Measurements from ENCODE around the gene TBCK.
"Not testable (repeated sequence)": the region's sequence is repeated elsewhere in the genome, so short reads cannot be mapped to it uniquely, and the experiment has no call there.

TBCK gene

DNA sequence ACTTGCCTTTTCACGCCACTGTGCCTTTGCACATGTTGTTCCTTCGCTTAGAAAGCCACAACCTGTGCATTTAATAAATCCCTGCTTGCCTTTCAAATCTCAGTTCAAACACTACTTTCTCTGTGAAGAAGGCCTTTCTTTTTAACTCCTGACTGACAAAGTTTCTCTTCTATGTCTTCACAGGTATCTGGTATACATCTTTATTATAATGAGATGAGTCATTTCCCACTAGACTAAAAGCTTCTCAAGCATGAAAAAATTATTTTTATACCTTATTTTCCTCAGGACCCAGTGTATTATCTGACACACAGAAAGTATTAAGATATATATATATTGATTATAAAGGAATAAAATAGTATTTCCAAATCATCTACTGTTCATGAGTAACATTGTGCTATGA lies 189.9 kb downstream of the TBCK start:
- Histone ChIP-seq H3K4me1 (no peaks in the 10 kb centered on the region), H3K4me3 (no peak overlapping the region), H3K27me3 (no peaks in the 10 kb centered on the region), H3K9me3 (no peaks in the 10 kb centered on the region), H3K36me3 (peaks cover 0 to 3% (median 3%) of the 10 kb centered on the region in 3 donors), H3K27ac (no peak overlapping the region)
- no peak for DNase-seq
- intact Hi-C loops (cut with DNase I; ENCODE audit: low total_unique reads), result no loop called here
- TF ChIP-seq CTCF (IDR thresholded peaks at IDR 0.05), result no peak

GRCh38 chr4:106119949-106120555 lies 196.0 kb downstream of the TBCK start:
- H3K4me3 ChIP-seq; H3K4me1 ChIP-seq; intact Hi-C loops (cut with DNase I; ENCODE audit: low total_unique reads); DNase-seq; H3K9me3 ChIP-seq; H3K27ac ChIP-seq; H3K27me3 ChIP-seq: not testable (repeated sequence)
- H3K36me3 ChIP-seq, result peaks cover 14 to 17% (median 14%) of the 10 kb centered on the region in 3 donors

GRCh38 chr4:106116025-106116424 lies 200.0 kb downstream of the TBCK start:
- TF ChIP-seq CTCF (IDR thresholded peaks at IDR 0.05), result no peak
- H3K4me3 ChIP-seq, result no peak overlapping the region
- no peaks in the 10 kb centered on the region for H3K4me1 ChIP-seq
- H3K27ac ChIP-seq, result no peak overlapping the region
- H3K36me3 ChIP-seq, result peaks cover 51 to 55% (median 53%) of the 10 kb centered on the region in 3 donors
- no peak for DNase-seq
- intact Hi-C loops (cut with DNase I; ENCODE audit: low total_unique reads), result no loop called here
- H3K9me3 ChIP-seq, result peaks cover 0 to 17% (median 10%) of the 10 kb centered on the region in 3 donors
- no peaks in the 10 kb centered on the region for H3K27me3 ChIP-seq

- peaks cover 0 to 32% (median 10%) of the 10 kb centered on the region in 3 donors for H3K9me3 ChIP-seq
Observed at GRCh38 chr4:106114270-106114669, 201.7 kb downstream of the TBCK start.

GRCh38 chr4:106111778-106112469 lies 204.1 kb downstream of the TBCK start:
- DNase-seq; intact Hi-C loops (cut with DNase I; ENCODE audit: low total_unique reads); H3K27me3 ChIP-seq; H3K4me1 ChIP-seq; H3K4me3 ChIP-seq; H3K27ac ChIP-seq: not testable (repeated sequence)
- Histone ChIP-seq H3K36me3 (peaks cover 74 to 85% (median 83%) of the 10 kb centered on the region in 3 donors), H3K9me3 (peaks cover 0 to 32% (median 10%) of the 10 kb centered on the region in 3 donors)

More at GRCh38 chr4:106114270-106114669, 201.7 kb downstream of the TBCK start:
- intact Hi-C loops (cut with DNase I; ENCODE audit: low total_unique reads), result no loop called here
- TF ChIP-seq CTCF (IDR thresholded peaks at IDR 0.05), result no peak
- no peak overlapping the region for H3K4me3 ChIP-seq
- H3K27me3 ChIP-seq, result no peaks in the 10 kb centered on the region
- peaks cover 67 to 72% (median 68%) of the 10 kb centered on the region in 3 donors for H3K36me3 ChIP-seq
- DNase-seq, result no peak
- H3K4me1 ChIP-seq, result no peaks in the 10 kb centered on the region
- H3K27ac ChIP-seq, result no peak overlapping the region

GRCh38 chr4:106109929-106110328 lies 206.1 kb downstream of the TBCK start:
- H3K27ac ChIP-seq, result no peak overlapping the region
- no peak for DNase-seq
- no peaks in the 10 kb centered on the region for H3K4me1 ChIP-seq
- intact Hi-C loops (cut with DNase I; ENCODE audit: low total_unique reads), result no loop called here
- no peak for TF ChIP-seq CTCF (IDR thresholded peaks at IDR 0.05)
- no peaks in the 10 kb centered on the region for H3K27me3 ChIP-seq
- no peak overlapping the region for H3K4me3 ChIP-seq
- peaks cover 0 to 32% (median 10%) of the 10 kb centered on the region in 3 donors for H3K9me3 ChIP-seq
- peaks cover 69 to 83% (median 82%) of the 10 kb centered on the region in 3 donors for H3K36me3 ChIP-seq
